Skeletal muscle satellite cell (primary cell): Measurements from ENCODE around the gene LYPD3.

Experiments
- H3K27me3 ChIP-seq: 2 replicates; pipeline ENCODE4 v1.7.0; 2013; ENCODE audit warnings: low read length; ENCODE audit not compliant: control insufficient read depth, insufficient read depth
- H3K36me3 ChIP-seq: 2 replicates; pipeline ENCODE4 v1.7.0; 2013; ENCODE audit warnings: mild to moderate bottlenecking, control low read depth, low read length; ENCODE audit not compliant: insufficient read depth
- H3K4me1 ChIP-seq: 2 replicates; pipeline ENCODE4 v1.7.0; 2013; ENCODE audit warnings: low read length; ENCODE audit not compliant: control insufficient read depth, insufficient read depth
- H3K4me2 ChIP-seq: 2 replicates; pipeline ENCODE4 v1.7.0; 2013; ENCODE audit warnings: mild to moderate bottlenecking, low read length
- H3K4me3 ChIP-seq: 2 replicates; pipeline ENCODE4 v1.7.0; 2013; ENCODE audit warnings: low read length
- H3K9ac ChIP-seq: 2 replicates; pipeline ENCODE4 v1.7.0; 2013; ENCODE audit warnings: mild to moderate bottlenecking, low read depth, low read length, moderate library complexity
- H3K9me3 ChIP-seq: replicated peaks from 2 replicates; pipeline ENCODE4 v1.7.0; 2013; ENCODE audit warnings: mild to moderate bottlenecking, control low read depth, low read length

The LYPD3 gene

DNA sequence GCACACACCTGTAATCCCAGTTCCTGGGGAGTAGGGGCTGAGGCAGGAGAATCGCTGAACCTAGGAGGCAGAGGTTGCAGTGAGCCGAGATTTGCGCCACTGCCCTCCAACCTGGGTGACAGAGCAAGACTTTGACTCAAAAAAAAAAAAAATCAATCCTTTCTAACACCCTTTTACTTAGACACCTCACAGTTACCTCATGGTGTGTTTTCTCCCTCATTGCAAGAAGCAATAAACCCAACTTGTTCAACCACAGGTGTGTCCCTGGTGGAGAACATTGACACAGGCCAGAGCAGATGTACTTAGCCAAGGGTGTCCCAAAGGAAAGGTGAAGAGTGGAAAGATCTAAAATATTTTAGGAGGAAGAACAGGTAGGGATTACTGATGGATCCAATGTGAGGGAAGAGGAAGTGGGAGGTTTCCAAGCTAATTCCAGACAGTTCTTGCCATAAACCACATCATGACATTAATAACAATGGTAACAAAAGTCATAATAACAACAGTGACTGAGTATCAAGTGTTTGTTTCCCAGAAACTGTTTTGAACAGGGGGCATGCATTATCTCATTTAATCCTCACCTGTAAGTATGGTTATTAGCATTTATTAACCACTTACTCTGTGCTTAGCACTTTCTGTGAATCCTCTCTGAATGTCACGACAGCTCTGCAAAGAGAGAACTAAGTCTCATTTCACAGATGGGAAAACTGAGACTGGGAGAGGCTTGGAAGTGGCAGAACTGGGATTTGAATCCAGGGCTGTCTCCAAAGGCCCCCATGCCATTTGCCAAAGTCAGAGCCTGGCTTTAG is 3.1 kb upstream of the LYPD3 start:
- H3K36me3 ChIP-seq, result no peaks in the 10 kb centered on the region
- no peak overlapping the region for H3K4me3 ChIP-seq
- H3K9ac ChIP-seq, result no peak overlapping the region
- no peaks in the 10 kb centered on the region for H3K9me3 ChIP-seq
- peaks cover 15% of the 10 kb centered on the region for H3K4me1 ChIP-seq
- peaks cover 4% of the 10 kb centered on the region for H3K27me3 ChIP-seq
- H3K4me2 ChIP-seq, result no peak overlapping the region

DNA sequence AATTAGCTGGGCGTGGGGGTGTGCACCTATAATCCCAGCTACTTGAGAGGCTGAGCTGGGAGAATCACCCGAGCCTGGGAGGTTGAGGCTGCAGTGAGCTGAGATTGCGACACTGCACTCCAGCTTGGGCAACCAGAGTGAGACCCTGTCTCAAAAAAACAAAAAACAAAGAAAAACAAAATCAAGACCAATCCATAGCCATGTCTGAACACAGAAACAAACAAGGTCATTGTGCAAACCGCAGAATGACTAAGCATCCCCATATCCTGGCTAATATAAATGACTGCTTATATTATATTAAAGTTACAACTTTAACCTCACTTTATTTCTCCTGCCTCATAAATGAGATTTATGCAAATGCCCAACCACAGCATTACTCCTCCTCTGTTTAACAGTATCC is 2.3 kb upstream of the LYPD3 start:
- H3K4me3 ChIP-seq, result no peak overlapping the region
- peaks cover 18% of the 10 kb centered on the region for H3K4me1 ChIP-seq
- H3K9ac ChIP-seq, result no peak overlapping the region
- H3K9me3 ChIP-seq, result no peaks in the 10 kb centered on the region
- peaks cover 4% of the 10 kb centered on the region for H3K27me3 ChIP-seq
- no peaks in the 10 kb centered on the region for H3K36me3 ChIP-seq
- H3K4me2 ChIP-seq, result no peak overlapping the region

DNA sequence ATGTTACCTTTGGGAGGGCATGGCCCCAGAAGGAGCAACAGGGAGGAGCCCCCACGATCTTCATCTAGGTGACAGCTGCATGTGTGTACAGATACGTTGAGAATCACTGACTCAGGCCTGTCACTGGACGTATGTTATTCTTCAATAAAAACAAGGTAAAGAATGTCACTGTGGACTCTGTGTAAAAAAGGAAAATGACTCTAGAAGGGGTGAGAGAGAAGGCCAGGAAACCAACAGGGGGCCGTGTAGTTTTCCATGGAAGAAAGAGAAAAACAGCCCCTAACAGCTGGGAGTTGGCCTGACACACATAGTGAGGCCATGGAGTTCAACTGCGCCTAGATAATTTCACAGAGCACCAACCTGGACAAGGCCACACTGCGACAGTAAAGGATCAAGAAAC is 1.9 kb upstream of the LYPD3 start:
- no peak overlapping the region for H3K4me3 ChIP-seq
- no peak overlapping the region for H3K9ac ChIP-seq
- no peak overlapping the region for H3K4me2 ChIP-seq
- H3K4me1 ChIP-seq, result peaks cover 18% of the 10 kb centered on the region
- H3K27me3 ChIP-seq, result peaks cover 5% of the 10 kb centered on the region
- no peaks in the 10 kb centered on the region for H3K36me3 ChIP-seq
- H3K9me3 ChIP-seq, result no peaks in the 10 kb centered on the region

DNA sequence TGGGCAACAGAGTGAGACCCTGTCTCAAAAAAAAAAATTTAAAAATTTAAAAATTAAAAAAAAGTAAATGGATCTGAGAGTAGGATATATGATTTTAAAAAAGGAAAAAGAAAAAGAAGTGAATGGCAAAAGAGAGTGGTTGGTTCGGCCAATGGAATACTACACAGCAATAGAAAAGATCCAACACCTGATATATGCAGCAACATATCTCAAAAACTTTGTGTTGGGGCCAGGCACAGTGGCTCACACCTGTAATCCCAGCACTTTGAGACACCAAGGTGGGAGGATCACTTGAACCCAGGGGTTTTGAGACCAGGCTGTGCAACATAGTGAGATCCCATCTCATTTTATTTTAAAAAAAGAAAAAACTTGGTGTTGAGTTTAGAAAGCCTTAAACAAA is 1.4 kb upstream of the LYPD3 start:
- H3K4me3 ChIP-seq, result no peak overlapping the region
- peaks cover 8% of the 10 kb centered on the region for H3K27me3 ChIP-seq
- no peak overlapping the region for H3K9ac ChIP-seq
- H3K9me3 ChIP-seq, result no peaks in the 10 kb centered on the region
- H3K36me3 ChIP-seq, result no peaks in the 10 kb centered on the region
- no peak overlapping the region for H3K4me2 ChIP-seq
- H3K4me1 ChIP-seq, result peaks cover 18% of the 10 kb centered on the region

GRCh38 chr19:43464134-43464775 is 1.2 kb downstream of the LYPD3 start:
- Histone ChIP-seq H3K27me3 (peaks cover 20% of the 10 kb centered on the region), H3K4me1 (peaks cover 18% of the 10 kb centered on the region), H3K9me3 (no peaks in the 10 kb centered on the region), H3K4me3 (peak overlapping the region; percentile 93), H3K36me3 (no peaks in the 10 kb centered on the region), H3K9ac (peak overlapping the region; percentile 71), H3K4me2 (peak overlapping the region; percentile 91)

DNA sequence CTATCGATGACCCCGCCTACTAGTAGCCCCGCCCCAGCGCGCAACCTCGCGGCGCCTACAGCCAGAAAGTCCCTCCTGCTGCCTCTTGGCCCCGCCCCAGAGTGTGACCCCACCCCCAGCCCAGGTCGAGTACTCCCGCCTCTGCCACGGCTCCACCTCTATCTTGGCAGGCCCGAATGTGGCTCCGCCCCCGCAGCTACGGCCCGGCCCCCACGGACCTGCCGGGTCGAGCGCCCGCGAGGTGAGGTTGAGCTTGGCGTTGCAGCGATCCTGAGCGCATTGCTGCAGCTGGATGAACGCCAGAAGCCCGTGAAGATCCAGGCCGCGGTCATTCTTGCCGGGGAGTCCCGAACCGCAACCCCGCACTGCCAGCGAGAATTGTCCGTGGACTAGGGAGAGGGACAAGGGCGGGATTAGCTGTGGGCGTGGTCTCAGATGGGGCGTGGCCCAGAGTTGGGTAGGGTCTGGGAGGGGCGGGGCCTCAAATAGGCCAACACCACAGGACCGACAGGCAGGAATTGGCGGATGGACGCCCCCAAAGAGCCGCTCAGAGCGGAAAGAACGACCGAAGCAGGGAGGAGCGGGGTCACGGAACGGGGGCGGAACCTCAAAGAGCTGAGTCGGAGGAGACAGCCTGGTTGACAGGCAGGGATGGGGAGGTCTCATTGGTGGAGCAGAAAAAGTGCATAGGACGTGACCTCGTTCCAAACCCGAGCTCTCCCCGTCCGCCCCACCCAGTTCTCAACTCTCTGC is 1.9 kb downstream of the LYPD3 start:
- Histone ChIP-seq H3K36me3 (no peaks in the 10 kb centered on the region), H3K27me3 (peaks cover 20% of the 10 kb centered on the region), H3K9me3 (no peaks in the 10 kb centered on the region), H3K9ac (peak overlapping the region; percentile 71), H3K4me1 (peaks cover 18% of the 10 kb centered on the region), H3K4me2 (peak overlapping the region; percentile 91), H3K4me3 (peak overlapping the region; percentile 93)

DNA sequence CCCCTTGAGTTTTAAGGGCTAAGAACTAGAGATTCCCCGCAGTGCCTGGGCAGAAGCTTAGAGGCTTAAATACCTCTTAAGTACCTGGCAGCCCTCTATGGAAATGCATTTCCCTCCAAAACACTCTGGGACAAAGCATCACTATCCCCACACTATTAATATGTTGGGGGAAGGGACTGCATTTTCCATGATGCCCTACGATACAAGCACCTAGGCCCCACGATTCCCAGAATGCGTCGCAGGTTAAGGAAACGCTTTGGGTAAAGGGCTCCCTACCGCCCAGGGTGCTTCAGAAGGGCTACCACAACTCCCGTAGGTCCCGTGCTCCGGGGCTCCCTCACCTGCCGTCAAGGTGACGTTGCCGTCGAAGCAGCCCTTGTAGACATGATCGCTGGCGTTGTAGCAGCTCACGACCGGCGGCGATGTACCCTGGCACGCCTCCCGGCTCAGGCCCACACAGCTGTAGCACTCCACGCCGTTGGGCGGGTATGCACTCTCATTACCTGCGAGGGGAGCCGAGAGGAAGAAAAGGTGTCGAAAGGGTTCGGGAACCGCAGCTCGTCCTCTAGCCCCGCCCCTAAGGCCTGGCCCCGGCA is 2.5 kb downstream of the LYPD3 start:
- no peak overlapping the region for H3K9ac ChIP-seq

GRCh38 chr19:43462383-43462782 is 3.0 kb downstream of the LYPD3 start:
- no peak overlapping the region for H3K4me3 ChIP-seq
- H3K27me3 ChIP-seq, result peaks cover 20% of the 10 kb centered on the region
- H3K9me3 ChIP-seq, result no peaks in the 10 kb centered on the region
- H3K36me3 ChIP-seq, result no peaks in the 10 kb centered on the region
- no peak overlapping the region for H3K9ac ChIP-seq
- H3K4me1 ChIP-seq, result peaks cover 11% of the 10 kb centered on the region
- no peak overlapping the region for H3K4me2 ChIP-seq

More for the DNA sequence above, 2.5 kb downstream of the LYPD3 start:
- Histone ChIP-seq H3K27me3 (peaks cover 20% of the 10 kb centered on the region), H3K9me3 (no peaks in the 10 kb centered on the region), H3K36me3 (no peaks in the 10 kb centered on the region), H3K4me1 (peaks cover 15% of the 10 kb centered on the region), H3K4me2 (peak overlapping the region; percentile 91), H3K4me3 (peak overlapping the region; percentile 93)

GRCh38 chr19:43461303-43461702 is 4.1 kb downstream of the LYPD3 start:
- no peaks in the 10 kb centered on the region for H3K9me3 ChIP-seq
- H3K9ac ChIP-seq, result no peak overlapping the region
- H3K4me1 ChIP-seq, result peaks cover 8% of the 10 kb centered on the region
- peaks cover 20% of the 10 kb centered on the region for H3K27me3 ChIP-seq
- no peaks in the 10 kb centered on the region for H3K36me3 ChIP-seq
- H3K4me2 ChIP-seq, result no peak overlapping the region
- H3K4me3 ChIP-seq, result no peak overlapping the region

GRCh38 chr19:43460362-43461016 is 4.9 kb downstream of the LYPD3 start:
- H3K9me3 ChIP-seq, result no peaks in the 10 kb centered on the region
- no peak overlapping the region for H3K4me3 ChIP-seq
- H3K4me2 ChIP-seq, result no peak overlapping the region

GRCh38 chr19:43457809-43458208 is 7.6 kb downstream of the LYPD3 start:
- Histone ChIP-seq H3K9ac (no peak overlapping the region), H3K36me3 (no peaks in the 10 kb centered on the region), H3K27me3 (peaks cover 23% of the 10 kb centered on the region), H3K4me3 (no peak overlapping the region), H3K4me1 (no peaks in the 10 kb centered on the region), H3K9me3 (no peaks in the 10 kb centered on the region), H3K4me2 (no peak overlapping the region)

More at GRCh38 chr19:43460362-43461016, 4.9 kb downstream of the LYPD3 start:
- Histone ChIP-seq H3K27me3 (peaks cover 26% of the 10 kb centered on the region), H3K36me3 (no peaks in the 10 kb centered on the region), H3K4me1 (peaks cover 8% of the 10 kb centered on the region), H3K9ac (no peak overlapping the region)
